ENCODE data around the gene KIRREL3. TPM values are rescaled to one million over a fixed set of nuclear protein-coding genes. Genes with fewer than 3 reads are reported as not detected.
A peak's percentile ranks its signal among the peaks of the same experiment; 100 is the strongest.
"Not testable (repeated sequence)": the region's sequence is repeated elsewhere in the genome, so short reads cannot be mapped to it uniquely, and the experiment has no call there.

Gene KIRREL3
- total RNA-seq, 4 donors from 2014 or later, result 0.19 TPM; not detected in 3

DNA sequence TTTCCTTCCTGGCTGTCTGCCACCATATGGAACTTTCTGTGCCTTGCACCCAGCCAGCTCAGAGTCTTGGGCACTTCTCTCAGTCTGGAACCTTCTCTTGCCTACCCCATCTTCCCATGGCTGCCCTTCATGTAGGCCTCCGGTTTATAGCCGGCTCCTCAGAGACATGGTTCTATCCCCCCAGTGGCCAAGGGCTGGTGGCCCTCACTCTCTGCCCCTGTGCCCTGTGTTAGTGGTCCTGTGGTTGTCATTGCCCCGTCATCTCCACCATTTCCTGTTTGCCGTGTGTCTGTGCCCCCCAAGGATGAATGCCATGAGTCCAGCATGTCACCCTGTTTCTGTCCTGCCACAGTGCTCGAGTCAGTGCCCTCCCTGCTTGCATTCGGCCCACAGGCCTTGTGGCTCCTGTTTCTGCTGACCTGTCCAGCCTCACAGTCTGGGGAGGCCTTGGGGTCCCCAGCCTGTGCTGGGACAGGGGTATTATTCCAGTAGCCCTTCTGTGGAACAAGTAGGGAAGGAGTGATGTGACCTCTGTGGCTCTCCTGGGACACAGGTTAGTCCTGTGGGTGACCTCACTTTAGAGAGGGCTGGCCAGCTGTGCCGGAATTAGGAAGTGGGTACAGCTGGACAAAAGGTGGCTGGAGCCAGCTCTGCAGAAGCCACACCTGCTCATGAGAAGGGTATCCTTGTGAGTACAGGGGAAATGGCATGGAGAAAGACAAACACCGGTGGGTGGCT, 614.4 kb downstream of the KIRREL3 start:
- 75 to 90% methylated on average over 6 of the region's 8 CpGs for WGBS, 2 donors
- intact Hi-C loops (cut with DNase I), result no loop called here

DNA sequence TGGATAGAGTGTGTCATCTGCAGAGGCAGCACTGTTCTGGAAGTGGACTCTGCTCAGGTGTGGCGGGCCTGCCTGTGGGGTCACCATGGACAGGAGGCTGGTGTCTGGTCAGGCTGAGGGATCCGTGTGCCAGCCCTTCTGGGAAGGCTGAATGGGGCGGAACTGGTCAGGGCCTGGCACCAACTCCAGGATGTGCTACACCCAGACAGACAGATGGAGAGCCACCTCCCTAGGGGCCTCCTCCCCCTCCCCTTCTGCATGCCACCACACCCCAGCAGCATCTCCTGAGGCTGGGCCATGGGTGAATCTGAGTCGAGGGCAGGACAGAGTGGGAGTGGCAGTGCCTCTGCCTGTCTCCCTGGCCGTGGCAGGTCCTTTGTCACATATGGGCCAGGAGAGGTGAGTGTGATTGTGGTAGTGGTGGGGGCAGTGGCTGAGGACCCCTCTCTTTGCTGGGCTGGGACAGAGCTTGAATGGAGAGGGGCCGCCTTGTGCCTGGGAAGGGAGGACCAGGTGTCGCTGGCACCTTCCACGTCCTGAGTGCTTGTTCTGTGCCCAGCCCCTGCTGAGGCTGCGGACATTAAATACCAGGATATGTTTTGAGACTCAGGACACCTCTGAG, 616.0 kb downstream of the KIRREL3 start:
- H3K9me3 ChIP-seq, result no peaks in the 10 kb centered on the region
- TF ChIP-seq, protein P1, sequence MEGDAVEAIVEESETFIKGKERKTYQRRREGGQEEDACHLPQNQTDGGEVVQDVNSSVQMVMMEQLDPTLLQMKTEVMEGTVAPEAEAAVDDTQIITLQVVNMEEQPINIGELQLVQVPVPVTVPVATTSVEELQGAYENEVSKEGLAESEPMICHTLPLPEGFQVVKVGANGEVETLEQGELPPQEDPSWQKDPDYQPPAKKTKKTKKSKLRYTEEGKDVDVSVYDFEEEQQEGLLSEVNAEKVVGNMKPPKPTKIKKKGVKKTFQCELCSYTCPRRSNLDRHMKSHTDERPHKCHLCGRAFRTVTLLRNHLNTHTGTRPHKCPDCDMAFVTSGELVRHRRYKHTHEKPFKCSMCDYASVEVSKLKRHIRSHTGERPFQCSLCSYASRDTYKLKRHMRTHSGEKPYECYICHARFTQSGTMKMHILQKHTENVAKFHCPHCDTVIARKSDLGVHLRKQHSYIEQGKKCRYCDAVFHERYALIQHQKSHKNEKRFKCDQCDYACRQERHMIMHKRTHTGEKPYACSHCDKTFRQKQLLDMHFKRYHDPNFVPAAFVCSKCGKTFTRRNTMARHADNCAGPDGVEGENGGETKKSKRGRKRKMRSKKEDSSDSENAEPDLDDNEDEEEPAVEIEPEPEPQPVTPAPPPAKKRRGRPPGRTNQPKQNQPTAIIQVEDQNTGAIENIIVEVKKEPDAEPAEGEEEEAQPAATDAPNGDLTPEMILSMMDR (IDR thresholded peaks at IDR 0.05), result no peak
- TF ChIP-seq POLR2A (IDR thresholded peaks at IDR 0.05), result no peak
- intact Hi-C loops (cut with DNase I), result no loop called here
- H3K4me3 ChIP-seq, result no peak overlapping the region
- H3K4me1 ChIP-seq, result peaks cover 27 to 57% (median 35%) of the 10 kb centered on the region in 3 donors
- no peaks in the 10 kb centered on the region for H3K27me3 ChIP-seq
- DNase-seq, result no peak
- no peaks in the 10 kb centered on the region for H3K36me3 ChIP-seq
- H3K27ac ChIP-seq, result peak overlapping the region in 3 of 4 donors; percentile 1 to 62 (median 23)
- 91% methylated on average over 4 of the region's 9 CpGs; no CpG with 5 or more reads in 1 of the 2 donors for WGBS, 2 donors

More for the DNA sequence above, 614.4 kb downstream of the KIRREL3 start:
- no peaks in the 10 kb centered on the region for H3K27me3 ChIP-seq
- no peak for DNase-seq
- H3K4me1 ChIP-seq, result peaks cover 27 to 62% (median 35%) of the 10 kb centered on the region in 3 donors
- TF ChIP-seq, protein P1 (IDR thresholded peaks at IDR 0.05), result no peak
- no peak for TF ChIP-seq POLR2A (IDR thresholded peaks at IDR 0.05)
- H3K4me3 ChIP-seq, result no peak overlapping the region
- no peaks in the 10 kb centered on the region for H3K9me3 ChIP-seq
- H3K27ac ChIP-seq, result peak overlapping the region; percentile 56 to 69 (median 68)
- H3K36me3 ChIP-seq, result no peaks in the 10 kb centered on the region

DNA sequence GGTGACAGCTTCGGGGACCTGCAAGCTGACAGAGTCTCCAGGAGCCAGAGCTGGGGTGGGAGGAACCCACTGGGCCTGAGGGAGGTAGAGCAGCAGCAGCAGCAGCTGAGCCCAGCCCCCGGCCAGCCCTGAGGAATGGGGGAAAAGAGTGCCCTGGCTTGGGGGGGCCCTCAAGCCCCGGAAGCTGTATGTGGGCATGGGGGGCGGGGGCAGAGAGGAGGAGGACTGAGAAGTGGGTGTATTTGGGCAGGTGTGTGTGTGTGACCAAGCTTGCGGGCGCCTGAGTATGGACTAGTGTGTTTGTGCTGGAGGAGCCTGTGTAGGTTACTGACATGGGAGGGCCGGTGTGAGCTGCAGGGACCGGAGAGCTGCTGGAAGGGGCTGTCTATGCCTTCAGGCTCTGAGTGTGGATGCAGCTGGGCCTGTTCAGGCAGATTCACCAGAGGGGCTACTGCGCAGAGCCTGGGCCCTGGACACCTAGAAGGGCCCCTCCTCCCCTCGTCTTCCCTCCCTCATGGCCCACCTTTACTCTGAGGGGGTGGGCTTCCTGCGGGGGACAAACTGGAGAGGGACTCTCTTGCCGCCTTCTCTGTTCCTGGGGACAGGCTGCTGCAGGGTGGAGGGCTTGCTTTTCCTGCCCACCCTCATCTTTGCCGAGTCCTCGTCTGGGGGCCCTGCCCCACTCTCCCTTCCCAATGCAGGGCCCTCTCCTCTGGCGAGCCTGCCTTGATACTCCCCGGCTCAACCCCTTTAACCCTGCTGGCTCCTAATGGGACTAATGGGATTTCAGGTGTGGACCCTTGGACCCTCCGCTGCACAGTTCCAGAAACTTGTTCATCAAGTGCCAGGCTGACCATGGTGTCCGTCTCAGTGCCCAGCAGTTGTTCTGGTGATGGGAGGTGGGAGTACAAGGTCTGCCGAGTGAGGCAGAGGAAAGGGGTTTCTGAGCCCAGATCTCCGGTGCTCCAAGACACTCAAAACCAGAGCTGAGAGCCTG, 616.9 kb downstream of the KIRREL3 start:
- DNase-seq, result no peak
- 75 to 96% methylated on average over 8 to 9 of the region's 20 CpGs for WGBS, 2 donors
- no peak for TF ChIP-seq POLR2A (IDR thresholded peaks at IDR 0.05)
- TF ChIP-seq, protein P1 (IDR thresholded peaks at IDR 0.05), result no peak

GRCh38 chr11:126382641-126383040, 617.9 kb downstream of the KIRREL3 start:
- H3K27me3 ChIP-seq; H3K4me3 ChIP-seq; intact Hi-C loops (cut with DNase I); H3K9me3 ChIP-seq; H3K36me3 ChIP-seq; DNase-seq: not testable (repeated sequence)
- peaks cover 27 to 50% (median 29%) of the 10 kb centered on the region in 3 donors for H3K4me1 ChIP-seq
- WGBS, 2 donors, result no CpG with 5 or more reads among the region's 4 CpGs
- H3K27ac ChIP-seq, result peak overlapping the region; percentile 14 to 62 (median 28)

More for the DNA sequence above, 616.9 kb downstream of the KIRREL3 start:
- Histone ChIP-seq H3K27me3 (no peaks in the 10 kb centered on the region), H3K9me3 (no peaks in the 10 kb centered on the region), H3K27ac (peak overlapping the region in 3 of 4 donors; percentile 23 to 62 (median 31)), H3K4me3 (no peak overlapping the region), H3K36me3 (no peaks in the 10 kb centered on the region), H3K4me1 (peaks cover 27 to 57% (median 35%) of the 10 kb centered on the region in 3 donors)
- intact Hi-C loops (cut with DNase I), result no loop called here

DNA sequence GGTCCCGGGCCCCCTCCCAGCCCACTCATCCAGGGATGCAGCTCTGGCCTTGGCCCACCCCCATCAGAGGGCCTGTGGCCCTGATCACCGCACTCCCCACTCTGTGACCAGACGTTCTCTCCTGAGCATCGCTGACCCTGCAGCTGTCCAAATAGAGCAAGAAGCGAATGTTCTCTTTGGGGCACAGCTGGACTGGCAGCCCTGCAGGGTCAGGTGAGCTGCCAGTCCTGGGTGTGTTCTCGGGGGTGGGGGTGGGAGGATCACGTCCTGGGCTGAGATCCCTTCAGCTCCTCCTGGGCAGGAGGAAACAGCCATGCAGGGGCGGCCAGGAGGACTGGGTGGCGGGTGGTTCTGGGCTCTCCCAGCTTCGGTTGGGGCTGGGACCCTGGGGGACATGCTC, 618.6 kb downstream of the KIRREL3 start:
- H3K27ac ChIP-seq; intact Hi-C loops (cut with DNase I): not testable (repeated sequence)
- WGBS, 2 donors, result 91% methylated on average over 4 of the region's 10 CpGs; no CpG with 5 or more reads in 1 of the 2 donors

More for the DNA sequence above, 618.6 kb downstream of the KIRREL3 start:
- DNase-seq, H3K4me3 ChIP-seq, H3K9me3 ChIP-seq, H3K36me3 ChIP-seq, H3K27me3 ChIP-seq: not testable (repeated sequence)
- peaks cover 23 to 43% (median 27%) of the 10 kb centered on the region in 3 donors for H3K4me1 ChIP-seq

Measured in esophagus squamous epithelium (tissue), 5 donors.